Adrenal gland (tissue), 12 donors: ENCODE results near the gene SOBP. TPM values are rescaled to one million over a fixed set of nuclear protein-coding genes. Genes with fewer than 3 reads are reported as not detected.
"Not testable (repeated sequence)": the region's sequence is repeated elsewhere in the genome, so short reads cannot be mapped to it uniquely, and the experiment has no call there.

Experiments used
- DNase-seq, 7 donors: peaks; one replicate each; pipeline ENCODE4 v3.0.0-alpha.2; 2019 to 2020
- H3K27ac ChIP-seq, 5 donors: fragments of 200-600 bp; sonication (generic) in 4 of 5; 1 replicate in 3 of 5; 2 replicates in 2 of 5; pipeline versions ENCODE4 v1.5.1 to v1.8.0; 2016 to 2020; ENCODE audit warnings: mild to moderate bottlenecking in 1 of 5
- H3K27me3 ChIP-seq: fragments of 200-600 bp; 2 replicates; pipeline ENCODE4 v1.8.0; 2021
- H3K36me3 ChIP-seq, 2 donors: fragments of 200-600 bp; replicated peaks in 1 of 2; 1 replicate in 1 of 2; 2 replicates in 1 of 2; pipeline versions ENCODE4 v1.5.1 to v1.8.0; 2018 to 2022
- H3K4me1 ChIP-seq, 2 donors: fragments of 200-600 bp; replicated peaks in 1 of 2; 1 replicate in 1 of 2; 2 replicates in 1 of 2; pipeline versions ENCODE4 v1.5.1 to v1.8.0; 2018 to 2021
- H3K4me3 ChIP-seq, 4 donors: fragments of 200-600 bp; sonication (generic) in 3 of 4; one replicate each; pipeline ENCODE4 v1.5.1; 2016 to 2018
- H3K9me3 ChIP-seq, 3 donors: fragments of 200-600 bp; sonication (generic) in 1 of 3; replicated peaks in 1 of 3; 1 replicate in 2 of 3; 2 replicates in 1 of 3; pipeline versions ENCODE4 v1.5.1 to v1.8.0; 2016 to 2021
- CTCF ChIP-seq, 6 experiments: fragments of 450-650 bp in 4 of 6; fragments of 200-600 bp in 2 of 6; sonication (generic) in 1 of 6; IDR thresholded peaks; 1 replicate in 5 of 6; 2 replicates in 1 of 6; pipeline versions ENCODE4 v1.5.1 to v1.8.0; 2016 to 2021; ENCODE audit warnings: antibody characterized with exemption in 6 of 6, mild to moderate bottlenecking in 2 of 6, moderate library complexity in 1 of 6
- POLR2A ChIP-seq, 2 donors: fragments of 450-650 bp; IDR thresholded peaks; one replicate each; pipeline ENCODE4 v1.6.1; 2017; ENCODE audit warnings: antibody characterized with exemption in 2 of 2, mild to moderate bottlenecking in 2 of 2, moderate library complexity in 1 of 2
- WGBS, 4 donors: extraction: QIAGEN DNeasy Blood & Tissue Kit in 2 of 4; methylation state at CpG; one replicate each; pipeline versions ENCODE4 v1.1.5 to v1.1.7; 2013 to 2017; 5-methylcytosine and 5-hydroxymethylcytosine counted together
- intact Hi-C, 2 donors: fragments of 100-400 bp; cut with DNase I; formaldehyde crosslinking; loops; one replicate each; pipeline versions ENCODE4 v1.14.1 to v1.15.0; 2022 to 2023
- polyA plus RNA-seq, 3 donors: library from polyadenylated mRNA; stranded (reverse); fragments of 200-250 nt in 2 of 3; fragments of 350-450 nt in 1 of 3; fragmentation: Illumina TruSeq in 1 of 3; extraction: RNeasy Lipid Tissue Mini Kit (QIAGEN cat#74804) in 1 of 3; gene quantifications; one replicate each; pipeline ENCODE4 v1.2.3, GENCODE V29; 2013 to 2014
- total RNA-seq, 9 donors: library from RNA; depleted of rRNA in 4 of 9; stranded (reverse); fragments of >200 nt in 4 of 9; fragments of 120-200 nt in 1 of 9; fragmentation: NEBNext Ultra II Directional in 1 of 9; extraction: Animal tissue kit (Norgen Biotek cat#: 25700) in 1 of 9; gene quantifications; one replicate each; pipeline versions ENCODE4 v1.1.0 to v1.2.4, GENCODE V29; 2013 to 2023
- donor health status: healthy with polysubstance abuse.
- donor health status: Bipolar disorder and iron deficiency.
- donor health status: DM: yes; HTN: yes; CAD: no.
- donor health status: DM: no; HTN: no; CAD: no.
- donor health status: DM: no; HTN: no; CAD: no.
- donor health status: DM: yes; HTN: yes; CAD: no.

Gene SOBP
- total and polyA plus RNA-seq, 12 donors = 5.6 to 25.6 (median 12.5) TPM

GRCh38 chr6:107547451-107547840 lies 57.5 kb downstream of the SOBP start:
- H3K27me3 ChIP-seq = no peaks in the 10 kb centered on the region
- no peak overlapping the region for H3K27ac ChIP-seq
- intact Hi-C loops = no loop called here
- H3K9me3 ChIP-seq = no peaks in the 10 kb centered on the region
- no peaks in the 10 kb centered on the region for H3K36me3 ChIP-seq
- DNase-seq = no peak
- TF ChIP-seq CTCF (IDR thresholded peaks at IDR 0.05) = no peak
- no peak for TF ChIP-seq POLR2A (IDR thresholded peaks at IDR 0.05)
- 45 to 96% (median 91%) methylated on average over 2 of the region's 2 CpGs for WGBS, 4 donors
- no peak overlapping the region for H3K4me3 ChIP-seq
- H3K4me1 ChIP-seq = no peaks in the 10 kb centered on the region

GRCh38 chr6:107550241-107550840 lies 60.4 kb downstream of the SOBP start:
- no peaks in the 10 kb centered on the region for H3K4me1 ChIP-seq
- H3K27ac ChIP-seq = no peak overlapping the region
- WGBS, 4 donors = 88 to 94% (median 92%) methylated on average over 10 of the region's 10 CpGs
- no peak for DNase-seq
- intact Hi-C loops = no loop called here
- H3K4me3 ChIP-seq = no peak overlapping the region
- H3K9me3 ChIP-seq = no peaks in the 10 kb centered on the region
- TF ChIP-seq POLR2A (IDR thresholded peaks at IDR 0.05) (no peak), CTCF (IDR thresholded peaks at IDR 0.05) (no peak)
- no peaks in the 10 kb centered on the region for H3K36me3 ChIP-seq
- no peaks in the 10 kb centered on the region for H3K27me3 ChIP-seq

GRCh38 chr6:107550906-107551305 lies 61.0 kb downstream of the SOBP start:
- intact Hi-C loops = no loop called here
- no peaks in the 10 kb centered on the region for H3K9me3 ChIP-seq
- H3K36me3 ChIP-seq = no peaks in the 10 kb centered on the region
- no peak overlapping the region for H3K4me3 ChIP-seq
- H3K4me1 ChIP-seq = peaks cover 0 to 2% of the 10 kb centered on the region in 2 donors
- no peak for DNase-seq
- no peak for TF ChIP-seq CTCF (IDR thresholded peaks at IDR 0.05)
- TF ChIP-seq POLR2A (IDR thresholded peaks at IDR 0.05) = no peak
- WGBS, 4 donors = 77 to 87% (median 82%) methylated on average over 4 of the region's 4 CpGs
- no peak overlapping the region for H3K27ac ChIP-seq
- H3K27me3 ChIP-seq = no peaks in the 10 kb centered on the region

- H3K4me1 ChIP-seq, H3K27me3 ChIP-seq, intact Hi-C loops, H3K4me3 ChIP-seq, H3K36me3 ChIP-seq, DNase-seq, H3K27ac ChIP-seq, H3K9me3 ChIP-seq: not testable (repeated sequence)
- 95 to 98% (median 97%) methylated on average over 6 of the region's 6 CpGs for WGBS, 4 donors
Observed at GRCh38 chr6:107553121-107553520, 63.2 kb downstream of the SOBP start.

- Histone ChIP-seq H3K36me3 (no peaks in the 10 kb centered on the region), H3K27ac (no peak overlapping the region), H3K4me1 (peaks cover 0 to 9% of the 10 kb centered on the region in 2 donors), H3K4me3 (no peak overlapping the region), H3K27me3 (no peaks in the 10 kb centered on the region), H3K9me3 (no peaks in the 10 kb centered on the region)
- no peak for DNase-seq
- TF ChIP-seq CTCF (IDR thresholded peaks at IDR 0.05) = no peak
- no peak for TF ChIP-seq POLR2A (IDR thresholded peaks at IDR 0.05)
- WGBS, 4 donors = 92 to 97% (median 96%) methylated on average over 2 of the region's 2 CpGs
- intact Hi-C loops = no loop called here
Observed at GRCh38 chr6:107554326-107554725, 64.4 kb downstream of the SOBP start.
